Ecto neural progenitor cell (in vitro differentiated cells): ENCODE data around the gene SLC35G6.

Experiments used
- DNase-seq: peaks from one replicate; pipeline ENCODE4 v3.0.0-alpha.2; 2018; ENCODE audit warnings: low spot score

Gene SLC35G6

GRCh38 chr17:7502987-7503386, 21.7 kb downstream of the SLC35G6 start:
- no peak for DNase-seq

- no peak for DNase-seq
Observed at GRCh38 chr17:7503521-7503920, 22.3 kb downstream of the SLC35G6 start.

GRCh38 chr17:7508145-7508544, 26.9 kb downstream of the SLC35G6 start:
- DNase-seq: no peak

- DNase-seq: no peak
Observed at GRCh38 chr17:7508846-7509245, 27.6 kb downstream of the SLC35G6 start.

GRCh38 chr17:7509937-7510336, 28.7 kb downstream of the SLC35G6 start:
- DNase-seq: no peak

GRCh38 chr17:7511108-7511507, 29.9 kb downstream of the SLC35G6 start:
- DNase-seq: no peak

- DNase-seq: no peak
Observed at GRCh38 chr17:7512105-7512504, 30.9 kb downstream of the SLC35G6 start.

GRCh38 chr17:7512824-7513540, 31.7 kb downstream of the SLC35G6 start:
- DNase-seq: no peak

- DNase-seq: no peak
Observed at GRCh38 chr17:7513850-7514419, 32.7 kb downstream of the SLC35G6 start.

GRCh38 chr17:7515911-7516610, 34.8 kb downstream of the SLC35G6 start:
- no peak for DNase-seq

GRCh38 chr17:7523033-7523432, 41.8 kb downstream of the SLC35G6 start:
- no peak for DNase-seq

- DNase-seq: no peak
Observed at GRCh38 chr17:7528842-7529241, 47.6 kb downstream of the SLC35G6 start.

- no peak for DNase-seq
Observed at GRCh38 chr17:7530023-7530900, 49.0 kb downstream of the SLC35G6 start.
